ENCODE data around the gene UNG. TPM values are rescaled to one million over a fixed set of nuclear protein-coding genes. Genes with fewer than 3 reads are reported as not detected.

UNG gene
- total and polyA plus RNA-seq, 2 of the 8 experiments (the other 6 are each of a cell fraction or from before 2014, with no cell fraction given): 71.6 to 163 TPM

DNA sequence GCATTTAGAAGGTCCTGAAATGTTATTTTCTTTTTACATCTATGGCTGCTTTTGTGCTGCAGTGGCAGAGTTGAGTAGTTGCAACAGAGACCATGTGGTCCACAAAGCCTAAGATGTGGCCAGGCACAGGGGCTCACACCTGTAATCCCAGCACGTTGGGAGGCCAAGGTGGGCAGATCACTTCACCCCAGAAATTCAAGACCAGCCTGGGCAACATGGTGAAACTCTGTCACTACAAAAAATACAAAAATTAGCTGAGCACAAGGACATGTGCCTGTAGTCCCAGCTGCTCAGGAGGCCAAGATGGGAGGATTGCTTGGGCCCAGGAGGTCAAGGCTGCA, 31.6 kb upstream of the UNG start:
- Histone ChIP-seq H4K20me1 (replicated peaks in 1 of 2; ENCODE audit: control insufficient read depth in 1 of 2, insufficient read depth in 2 of 2, low read length in 2 of 2) (no peaks in the 10 kb centered on the region), H3K79me1 (ENCODE audit: low read depth, low read length) (no peaks in the 10 kb centered on the region), H3K56ac (replicated peaks; ENCODE audit: insufficient read length, low read depth, low read length) (no peak overlapping the region), H2AK5ac (ENCODE audit: low read depth, low read length) (no peak overlapping the region), H3K27me3 (replicated peaks in 1 of 4; ENCODE audit: control insufficient read depth in 3 of 4, extremely low read depth in 1 of 4, insufficient read depth in 3 of 4, low read length in 3 of 4) (no peaks in the 10 kb centered on the region), H3K23ac (ENCODE audit: insufficient read length) (no peak overlapping the region), H2BK5ac (ENCODE audit: low read depth, low read length) (no peak overlapping the region), H3K4me1 (replicated peaks in 1 of 4; ENCODE audit: control insufficient read depth in 3 of 4, insufficient read depth in 4 of 4, low read length in 3 of 4) (peaks cover 0 to 11% (median 4%) of the 10 kb centered on the region in 4 experiments; a peak in 3 of 7 replicates), H4K8ac (ENCODE audit: extremely low read depth, insufficient read depth, low read length) (no peak overlapping the region), H3K36me3 (ENCODE audit: control insufficient read depth in 2 of 4, insufficient read depth in 4 of 4, low read length in 3 of 4) (no peaks in the 10 kb centered on the region), H3K4me2 (ENCODE audit: insufficient read depth in 1 of 2, low read depth in 2 of 2, low read length in 2 of 2) (no peak overlapping the region), H2BK20ac (ENCODE audit: low read length) (no peak overlapping the region), H2BK120ac (replicated peaks; ENCODE audit: low read depth, low read length) (no peak overlapping the region), H3K9me3 (ENCODE audit: insufficient read depth in 2 of 2, low read depth in 1 of 2, low read length in 1 of 2) (no peaks in the 10 kb centered on the region), H3K4ac (replicated peaks; ENCODE audit: insufficient read length, low read depth, low read length) (no peak overlapping the region), H3K18ac (ENCODE audit: extremely low read depth, low read length) (no peak overlapping the region), H4K91ac (replicated peaks; ENCODE audit: insufficient read length, low read length) (no peak overlapping the region), H3K4me3 (ENCODE audit: extremely low read depth in 1 of 4, insufficient read depth in 2 of 4, low read depth in 3 of 4, low read length in 4 of 4) (no peak overlapping the region), H2AFZ (ENCODE audit: low read length) (no peak overlapping the region), H3K27ac (ENCODE audit: low read depth, low read length) (no peak overlapping the region), H3K79me2 (ENCODE audit: control insufficient read depth in 1 of 2, insufficient read depth in 2 of 2, low read length in 2 of 2) (no peaks in the 10 kb centered on the region), H3K9ac (replicated peaks in 1 of 4; ENCODE audit: extremely low read depth in 1 of 4, low read depth in 3 of 4, low read length in 3 of 4) (no peak overlapping the region), H4K5ac (ENCODE audit: insufficient read length, low read depth, low read length) (no peak overlapping the region), H2BK12ac (ENCODE audit: low read depth, low read length) (no peak overlapping the region), H2BK15ac (ENCODE audit: low read length) (no peak overlapping the region), H3K23me2 (ENCODE audit: low read depth, low read length) (peaks cover 4% of the 10 kb centered on the region; the same call in 1 of the 2 replicates), H3K14ac (ENCODE audit: insufficient read length) (no peak overlapping the region)
- WGBS, 2 experiments (ENCODE audit: extremely low coverage in 1 of 2, insufficient coverage in 1 of 2, insufficient read length in 1 of 2, insufficient replicate concordance in 2 of 2, low coverage in 1 of 2, low lambda C conversion rate in 2 of 2, missing lambda C conversion rate in 1 of 2): 87% methylated on average over 1 of the region's 1 CpG; no CpG with 5 or more reads in 1 of the 2 experiments
- FAIRE-seq (no peak), DNase-seq (ENCODE audit: low read depth in 1 of 2, low spot score in 2 of 2) (peak in 1 of 2 experiments; percentile 20)
- POLR2A ChIA-PET (ENCODE audit: partially characterized antibody): no interaction called here
- TF ChIP-seq KDM1A (IDR thresholded peaks at IDR 0.05; ENCODE audit: borderline replicate concordance, low read length): no peak
- CTCF ChIA-PET (ENCODE audit: partially characterized antibody): no interaction called here
